Stimulated activated naive CD4-positive, alpha-beta T cell (primary cell): ENCODE data around the gene PLD5.
"Not testable (repeated sequence)": the region's sequence is repeated elsewhere in the genome, so short reads cannot be mapped to it uniquely, and the experiment has no call there.

ENCODE experiments used
- DNase-seq, 6 experiments: peaks; one replicate each; lab custom pipeline; 2025; lab: John Stamatoyannopoulos, UW

The PLD5 gene

DNA sequence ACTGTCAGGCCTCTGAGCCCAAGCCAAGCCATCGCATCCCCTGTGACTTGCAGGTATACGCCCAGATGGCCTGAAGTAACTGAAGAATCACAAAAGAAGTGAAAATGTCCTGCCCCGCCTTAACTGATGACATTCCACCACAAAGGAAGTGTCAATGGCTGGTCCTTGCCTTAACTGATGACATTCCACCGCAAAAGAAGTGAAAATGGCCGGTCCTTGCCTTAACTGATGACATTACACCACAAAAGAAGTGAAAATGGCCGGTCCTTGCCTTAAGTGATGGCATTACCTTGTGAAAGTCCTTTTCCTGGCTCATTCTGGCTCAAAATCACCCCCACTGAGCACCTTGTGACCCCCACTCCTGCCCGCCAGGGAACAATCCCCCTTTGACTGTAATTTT lies 314.2 kb downstream of the PLD5 start:
- DNase-seq: not testable (repeated sequence)

DNA sequence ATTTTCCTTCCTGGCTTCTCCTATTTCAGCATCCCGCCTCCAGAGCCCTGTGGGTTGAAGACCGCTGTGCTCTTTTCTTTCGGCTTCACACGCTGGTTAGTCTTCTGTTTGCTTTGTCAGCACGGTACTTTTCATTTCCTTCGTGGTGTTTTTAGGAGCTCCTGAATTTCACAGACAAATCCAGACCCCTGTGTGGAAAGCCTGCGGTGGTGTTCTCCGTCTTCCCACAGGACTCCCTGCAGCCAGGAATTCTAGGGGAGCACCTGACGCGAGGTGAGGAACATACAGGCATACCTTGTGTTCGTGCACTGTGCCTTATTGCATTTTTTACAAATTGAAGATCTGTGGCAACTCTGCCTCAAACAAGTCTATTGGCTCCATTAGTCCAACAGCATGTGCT lies 315.4 kb downstream of the PLD5 start:
- DNase-seq: no peak

DNA sequence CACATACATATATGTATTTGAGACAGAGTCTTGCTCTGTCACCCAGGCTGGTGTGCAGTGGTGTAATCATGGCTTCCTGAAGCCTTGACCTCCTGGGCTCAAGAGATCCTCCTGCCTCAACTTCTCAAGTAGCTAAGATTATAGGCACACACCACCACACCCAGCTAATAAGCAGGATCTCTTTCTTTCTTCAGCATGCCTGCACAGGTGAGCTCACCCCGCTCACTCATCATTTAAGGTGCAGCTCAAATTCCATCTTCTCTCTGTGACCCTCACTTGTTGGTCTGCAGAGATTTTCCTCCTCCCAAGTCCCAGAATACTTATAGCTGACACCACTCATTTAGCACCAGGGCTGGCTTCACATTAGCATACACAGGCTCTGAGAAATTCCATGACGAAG lies 316.5 kb downstream of the PLD5 start:
- no peak for DNase-seq

DNA sequence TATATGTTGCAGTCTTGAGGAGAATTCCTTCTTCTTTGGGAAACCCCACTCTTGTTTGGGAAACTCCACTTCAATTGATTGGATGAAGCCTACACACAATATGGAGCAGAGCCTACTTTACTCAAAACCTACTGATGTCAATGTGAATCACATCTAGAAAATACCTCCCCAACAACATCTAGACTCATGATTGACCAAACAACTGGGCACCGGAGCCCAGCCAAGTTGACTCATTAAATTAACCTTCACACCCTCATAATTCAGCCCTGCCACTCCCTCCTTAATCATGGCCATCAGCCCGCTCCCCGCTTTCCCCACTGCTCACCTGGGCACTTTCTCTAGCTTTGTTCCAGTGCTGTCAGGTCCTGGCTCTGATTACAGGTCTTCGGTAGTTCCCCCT lies 317.5 kb downstream of the PLD5 start:
- no peak for DNase-seq

DNA sequence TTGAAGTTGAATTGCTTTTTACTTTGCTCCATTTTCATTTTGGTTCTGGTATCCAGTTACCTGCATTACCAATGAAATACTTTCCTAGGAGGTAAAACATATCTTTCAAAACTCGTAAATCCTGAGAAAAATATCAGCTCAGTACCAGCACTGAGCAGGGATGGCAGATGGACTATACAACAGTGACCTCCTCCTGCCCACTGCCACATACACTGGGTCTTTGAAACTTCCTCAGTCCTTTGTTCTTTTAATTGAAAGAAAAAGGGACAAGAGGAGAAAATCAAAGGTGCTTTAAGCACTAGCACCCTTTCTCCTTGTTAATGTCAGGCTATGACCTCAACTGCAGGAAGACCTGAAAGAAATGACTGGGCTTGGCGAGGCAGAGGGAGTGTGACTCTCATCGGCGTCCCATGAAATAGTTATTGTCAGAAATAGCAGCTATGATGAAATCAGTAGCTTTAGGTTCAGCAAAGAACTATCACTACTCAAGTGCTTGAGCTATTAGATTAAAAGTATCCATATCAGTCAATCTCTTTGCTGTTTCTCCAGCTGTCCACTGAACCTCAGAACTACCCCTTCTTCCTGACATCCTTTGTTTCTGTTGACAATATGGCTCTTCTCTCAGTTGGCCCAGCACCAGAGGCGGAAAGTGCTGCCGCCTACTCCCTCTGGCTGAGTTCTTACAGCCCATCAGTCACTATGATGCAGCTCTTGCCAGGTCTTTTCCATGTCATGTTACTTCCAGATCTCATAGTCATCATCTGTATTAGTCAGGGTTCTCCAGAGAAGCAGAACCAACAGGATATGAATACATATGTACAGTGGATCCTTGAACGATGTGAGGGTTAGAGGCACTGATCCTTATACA lies 318.6 kb downstream of the PLD5 start:
- no peak for DNase-seq

DNA sequence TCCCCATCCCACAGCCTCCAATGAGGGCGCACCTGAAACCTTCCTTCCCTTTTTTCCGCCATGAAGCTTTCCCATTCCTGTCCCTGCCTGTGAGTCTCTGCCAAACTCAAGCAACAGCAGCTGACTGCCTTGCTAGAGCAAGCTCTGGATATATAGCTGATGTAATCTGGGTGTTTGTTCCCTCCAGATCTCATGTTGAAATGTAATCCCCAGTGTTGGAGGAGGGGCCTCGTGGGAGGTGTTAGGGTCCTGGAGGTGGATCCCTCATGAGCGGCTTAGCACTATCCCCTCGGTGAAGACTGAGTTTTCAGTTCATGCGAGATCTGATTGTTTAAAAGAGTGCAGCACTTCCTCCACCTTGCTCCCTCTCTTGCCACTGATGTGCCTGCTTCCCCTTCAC lies 321.2 kb downstream of the PLD5 start:
- no peak for DNase-seq

DNA sequence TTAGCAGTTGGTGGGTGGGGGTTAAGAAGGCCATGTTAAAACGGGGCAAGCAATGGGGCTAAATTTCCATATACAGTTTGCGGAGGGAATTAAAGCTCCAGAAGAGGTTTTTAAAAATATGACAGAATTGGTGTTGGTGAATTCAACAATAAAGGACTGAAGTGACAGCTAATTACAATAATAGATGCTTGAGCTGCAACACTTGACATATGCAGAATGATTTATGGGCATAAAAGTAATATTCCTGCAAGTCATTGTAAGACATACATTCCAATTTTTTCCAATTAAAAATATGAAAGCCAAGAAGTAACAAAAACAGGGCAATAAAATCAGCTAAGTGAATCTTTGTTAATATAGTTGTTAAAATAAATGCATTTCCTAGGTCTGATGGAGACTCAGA lies 323.4 kb downstream of the PLD5 start:
- no peak for DNase-seq

DNA sequence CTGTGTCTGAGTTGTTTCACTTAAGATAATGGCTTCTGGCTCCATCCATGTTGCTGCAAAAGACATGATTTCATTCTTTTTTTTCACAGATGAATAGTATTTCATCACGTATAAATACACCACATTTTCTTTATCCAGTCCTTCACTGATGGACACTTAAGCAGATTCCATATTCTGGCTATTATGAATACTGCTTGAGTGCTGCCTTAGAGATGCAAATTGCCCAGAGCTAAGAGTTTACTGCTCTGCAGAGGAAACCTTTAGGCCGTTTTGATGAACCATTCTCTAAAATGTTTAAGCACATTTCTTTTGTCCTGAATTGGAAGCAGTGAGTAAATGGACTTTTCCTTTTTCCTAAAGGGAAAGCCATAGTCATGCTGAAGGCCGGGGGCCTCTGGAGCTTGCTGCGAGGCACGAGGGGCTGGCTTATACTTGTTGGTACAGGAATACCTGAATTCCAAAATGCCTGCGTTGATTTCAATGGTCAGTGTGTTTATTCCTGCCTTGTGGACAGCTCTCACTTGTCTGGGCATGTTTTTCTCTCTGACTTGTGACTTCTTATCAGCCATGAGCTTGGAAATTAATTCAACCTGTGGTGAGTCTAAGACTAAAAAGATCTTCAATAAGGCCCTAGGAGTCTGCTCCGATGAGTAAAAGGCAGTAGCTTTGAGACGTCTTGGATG lies 324.6 kb downstream of the PLD5 start:
- DNase-seq: no peak

DNA sequence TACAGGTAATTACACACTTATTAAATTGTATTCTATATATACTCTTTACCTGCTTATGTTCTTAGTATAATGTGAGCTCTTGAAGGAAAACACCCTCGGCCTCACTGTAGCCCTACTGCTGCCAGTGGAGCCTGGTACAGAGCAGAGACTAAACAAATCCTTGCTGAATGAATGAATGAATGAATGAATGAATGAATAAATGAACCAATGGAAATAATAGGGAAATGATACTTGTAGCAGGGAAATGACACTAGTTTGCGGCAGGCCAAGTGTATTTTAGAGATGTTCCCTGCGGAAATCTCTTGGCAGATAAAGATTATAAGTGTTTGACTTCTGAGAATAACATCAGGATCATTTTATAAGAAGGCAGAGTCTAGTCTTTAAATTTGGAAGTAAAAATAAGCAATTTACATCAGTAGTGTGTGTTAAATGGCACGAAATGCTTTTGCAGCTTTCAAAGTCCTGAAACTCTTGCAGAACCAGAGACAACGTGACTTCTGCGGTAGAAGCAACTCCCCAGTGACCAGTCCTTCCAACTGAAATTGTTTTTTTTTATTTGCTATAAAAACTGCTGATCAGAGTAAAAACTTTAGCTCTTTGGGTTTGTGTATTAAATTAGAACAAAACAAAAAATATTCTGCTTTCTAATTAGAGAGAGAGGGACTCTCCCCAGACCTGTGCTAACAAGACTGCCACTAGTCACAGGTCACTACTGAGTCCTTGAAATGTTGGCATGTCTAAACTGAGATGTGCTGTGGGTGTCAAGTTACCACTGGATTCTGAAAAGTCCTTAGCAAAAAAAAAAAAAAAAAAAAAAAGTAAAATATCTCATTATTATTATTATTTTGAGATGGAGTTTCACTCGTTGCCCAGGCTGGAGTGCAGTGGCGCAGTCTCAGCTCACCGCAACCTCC lies 326.3 kb downstream of the PLD5 start:
- no peak for DNase-seq

DNA sequence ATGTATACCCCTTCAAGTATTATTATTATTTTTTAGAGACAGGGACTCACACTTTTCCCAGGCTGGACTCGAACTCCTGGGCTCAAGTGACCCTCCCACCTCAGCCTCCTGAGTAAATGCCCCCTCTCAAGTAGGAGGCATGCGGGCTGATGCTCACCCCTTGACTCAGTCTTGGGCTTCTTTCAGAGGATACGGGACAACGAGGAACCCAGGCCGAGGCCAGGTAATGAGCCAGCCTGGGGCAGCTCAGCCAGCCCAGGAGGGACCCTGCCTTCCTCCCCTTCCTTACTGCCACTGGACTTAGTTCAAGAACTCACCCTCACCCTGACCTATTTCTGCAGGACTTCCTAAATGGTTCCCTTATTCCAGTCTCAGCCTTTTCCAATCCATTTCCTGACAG lies 327.6 kb downstream of the PLD5 start:
- no peak for DNase-seq

DNA sequence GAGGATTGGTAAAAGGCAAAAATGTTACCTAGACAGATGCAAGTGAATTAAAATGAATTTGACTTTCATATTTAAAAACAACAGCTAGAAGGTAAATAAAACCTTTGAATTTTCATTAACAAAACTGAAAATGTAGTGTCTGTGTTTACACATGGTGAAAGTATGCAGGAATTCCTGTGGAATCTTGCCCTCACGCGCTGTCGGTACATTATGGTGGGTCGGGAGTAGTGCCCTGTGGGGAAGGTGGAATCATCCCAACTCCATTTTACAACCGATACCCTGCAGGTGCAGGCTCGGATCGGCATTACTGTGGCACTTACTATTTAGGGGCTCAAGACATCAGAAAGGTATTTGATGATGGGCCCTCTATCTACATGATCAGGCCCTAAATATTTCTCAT lies 328.4 kb downstream of the PLD5 start:
- no peak for DNase-seq

DNA sequence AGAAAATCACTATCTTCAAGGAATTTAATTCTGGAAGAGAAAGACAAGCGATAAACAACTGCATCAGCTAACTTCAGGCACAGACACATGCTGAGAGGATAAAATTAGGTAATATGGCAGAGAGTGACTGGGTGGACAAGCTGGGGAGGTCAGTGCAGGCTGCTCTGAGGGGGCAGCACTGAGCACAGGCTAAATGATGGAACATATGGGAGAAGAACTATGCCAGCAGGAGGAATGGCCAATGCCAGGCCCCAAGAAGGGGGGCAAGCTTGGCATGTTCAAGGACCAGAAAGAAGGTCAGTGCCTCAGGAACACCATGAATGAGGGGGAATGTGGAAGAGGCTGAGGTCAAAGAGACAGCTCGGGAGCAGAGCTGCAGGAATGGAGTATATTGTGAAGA lies 334.9 kb downstream of the PLD5 start:
- DNase-seq: no peak

DNA sequence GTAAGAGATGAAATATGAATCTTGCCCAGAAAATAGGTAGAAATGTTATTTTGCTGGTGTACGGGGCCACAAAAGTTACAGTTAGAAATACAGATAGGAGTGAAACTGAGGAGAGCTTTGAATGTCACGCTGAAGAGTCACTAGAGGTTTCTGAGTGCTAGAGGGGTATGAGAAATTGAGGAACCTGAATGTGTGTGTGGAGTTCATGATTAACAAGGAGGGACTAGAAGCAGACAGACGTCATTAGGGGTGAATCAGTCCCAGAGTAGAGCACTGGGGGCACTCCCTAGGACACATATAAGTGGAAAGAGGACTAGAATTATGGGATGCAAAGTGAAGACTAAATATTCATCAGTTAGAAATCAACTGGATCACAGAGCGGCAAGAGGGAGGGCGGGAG lies 336.7 kb downstream of the PLD5 start:
- DNase-seq: no peak

DNA sequence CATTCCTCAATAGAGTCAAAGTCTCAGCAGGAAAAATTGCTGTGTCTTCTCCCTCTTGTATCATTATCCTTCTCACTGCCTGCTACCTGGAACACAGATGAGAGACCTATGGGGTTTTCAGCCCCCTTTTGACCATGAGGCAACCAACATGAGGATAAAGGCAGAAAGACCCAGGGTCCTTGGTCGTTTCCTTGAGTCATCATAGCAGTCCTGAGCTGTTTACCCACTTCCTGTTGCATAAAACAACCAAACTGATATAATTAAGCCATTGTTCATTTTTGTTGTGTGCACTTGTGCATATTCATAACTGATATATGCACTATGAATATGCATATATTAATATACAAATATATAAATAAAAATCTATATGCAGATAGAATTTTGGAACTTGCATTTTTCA lies 337.3 kb downstream of the PLD5 start:
- no peak for DNase-seq

DNA sequence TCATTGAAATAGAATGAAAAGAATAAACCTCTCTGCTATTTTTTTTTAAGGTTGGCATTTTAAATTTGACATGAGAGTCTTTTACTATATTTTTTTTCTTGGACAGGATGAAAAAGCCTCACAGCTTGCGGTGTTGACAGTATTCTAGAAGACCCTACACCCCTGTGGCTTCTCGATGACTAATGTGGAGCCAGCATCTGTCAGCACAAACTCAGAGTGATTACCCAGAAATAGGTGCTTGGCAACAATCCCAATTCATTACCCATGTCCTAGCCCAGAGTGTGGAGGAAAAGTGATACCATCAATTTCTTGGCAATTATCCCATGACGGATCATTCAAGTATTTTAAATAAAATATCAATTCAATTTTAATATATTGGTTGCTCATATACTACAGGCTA lies 338.8 kb downstream of the PLD5 start:
- no peak for DNase-seq

DNA sequence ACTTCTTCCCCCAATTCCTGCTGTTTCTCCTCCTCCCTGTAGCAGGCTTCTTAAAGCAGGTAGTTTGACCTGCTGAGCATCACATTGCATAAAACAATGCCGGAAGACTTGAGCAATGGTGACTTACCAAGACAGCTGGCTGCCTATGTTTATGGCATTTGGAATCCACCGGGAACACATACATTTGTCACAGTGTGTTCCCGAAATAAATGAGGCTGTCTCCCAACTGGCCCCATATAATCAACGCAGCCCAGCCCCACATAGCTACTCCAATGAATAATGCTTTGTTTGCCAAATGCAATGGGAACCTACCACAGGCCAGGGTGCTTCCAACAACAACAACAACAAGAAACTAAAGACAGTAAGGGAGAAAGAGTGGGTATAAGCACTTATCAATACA lies 339.5 kb downstream of the PLD5 start:
- DNase-seq: no peak

DNA sequence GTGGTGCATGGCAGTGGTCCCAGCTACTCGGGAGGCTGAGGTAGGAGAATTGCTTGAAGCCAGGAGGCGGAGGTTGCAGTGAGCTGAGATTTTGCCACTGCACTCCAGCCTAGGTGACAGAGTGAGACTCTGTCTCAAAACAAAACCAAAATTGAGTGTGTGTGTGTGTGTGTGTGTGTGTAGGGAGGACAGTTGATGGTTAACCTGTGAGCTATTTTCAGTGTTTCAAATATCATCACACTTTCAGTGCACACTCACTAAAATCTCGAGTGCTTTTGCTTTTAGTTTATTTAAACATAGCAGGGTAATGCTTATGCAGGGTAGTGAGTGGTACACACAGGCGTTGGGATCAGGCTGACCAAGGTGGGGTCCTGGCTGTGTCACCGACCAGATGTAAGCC lies 344.7 kb downstream of the PLD5 start:
- DNase-seq: not testable (repeated sequence)

DNA sequence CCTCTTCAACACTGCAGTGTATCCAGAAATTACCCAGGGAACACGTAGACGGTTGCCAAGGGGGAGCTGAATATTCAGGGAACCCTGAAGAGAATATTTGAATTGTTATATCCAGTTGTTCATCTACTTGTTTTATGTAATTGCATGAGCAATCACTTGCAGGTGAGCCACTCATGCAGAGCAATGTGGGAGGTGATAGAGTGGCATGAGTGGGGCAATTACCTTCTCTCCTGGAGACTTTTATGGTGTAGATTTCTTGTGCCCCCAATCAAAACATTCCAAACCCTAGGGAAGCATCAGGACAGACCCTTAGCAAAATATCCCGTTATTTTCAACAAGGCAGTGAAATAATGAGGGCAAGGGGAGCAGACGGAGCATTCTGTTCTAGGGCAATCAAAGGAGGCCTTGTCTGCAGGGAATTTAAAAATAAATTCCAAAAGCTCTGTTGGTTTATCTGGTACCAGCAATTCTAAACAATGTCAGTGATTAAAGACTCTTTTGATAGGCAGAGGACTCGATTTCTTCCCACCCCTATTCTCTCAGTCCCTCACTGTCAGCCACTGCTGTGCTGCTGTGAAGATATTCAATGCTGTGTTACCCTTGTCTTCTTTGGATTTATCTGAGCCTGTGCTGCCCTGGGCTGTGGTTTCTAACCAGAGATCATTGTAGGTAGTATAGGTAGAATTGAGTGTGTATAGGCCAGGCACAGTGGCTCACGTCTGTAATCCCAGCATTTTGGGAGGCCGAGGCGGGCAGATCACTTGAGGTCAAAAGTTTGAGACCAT lies 345.4 kb downstream of the PLD5 start:
- no peak for DNase-seq

DNA sequence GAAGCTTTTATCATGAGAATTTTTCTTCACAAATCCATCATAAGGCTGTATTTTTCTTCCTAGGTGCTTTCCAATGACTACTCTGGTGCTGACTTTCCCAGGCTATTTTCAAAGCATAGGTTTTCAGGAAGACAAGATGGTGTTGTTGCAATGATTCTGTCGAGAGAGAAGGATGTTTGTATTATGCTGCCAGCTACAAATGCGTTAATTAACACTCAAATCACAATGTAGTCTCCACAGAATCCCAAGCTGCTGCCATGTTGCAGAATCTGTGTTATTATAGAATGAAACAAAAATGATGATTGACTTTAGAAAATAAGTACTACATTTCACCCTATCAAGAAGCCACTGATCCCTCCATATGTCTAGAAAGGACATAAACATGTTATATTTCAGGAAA lies 346.1 kb downstream of the PLD5 start:
- no peak for DNase-seq

DNA sequence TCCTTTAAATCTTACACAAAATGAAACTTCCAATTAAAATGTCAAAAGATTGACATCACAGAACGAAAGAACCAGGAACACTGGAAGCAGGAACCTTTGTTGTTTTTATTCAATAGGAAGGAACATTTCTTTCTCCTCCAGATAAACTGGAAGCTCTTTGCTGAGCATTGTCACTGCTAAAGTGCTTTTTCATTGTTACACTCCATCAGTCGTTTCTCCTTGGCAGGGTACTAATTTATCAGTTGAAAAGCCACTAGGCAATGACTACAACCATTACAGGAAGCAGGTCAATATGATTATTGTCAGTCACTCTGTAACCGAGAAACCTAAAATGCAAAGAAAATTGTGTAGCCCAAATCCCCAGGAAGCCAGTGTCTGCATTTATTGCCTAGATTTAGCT lies 362.4 kb downstream of the PLD5 start:
- no peak for DNase-seq

DNA sequence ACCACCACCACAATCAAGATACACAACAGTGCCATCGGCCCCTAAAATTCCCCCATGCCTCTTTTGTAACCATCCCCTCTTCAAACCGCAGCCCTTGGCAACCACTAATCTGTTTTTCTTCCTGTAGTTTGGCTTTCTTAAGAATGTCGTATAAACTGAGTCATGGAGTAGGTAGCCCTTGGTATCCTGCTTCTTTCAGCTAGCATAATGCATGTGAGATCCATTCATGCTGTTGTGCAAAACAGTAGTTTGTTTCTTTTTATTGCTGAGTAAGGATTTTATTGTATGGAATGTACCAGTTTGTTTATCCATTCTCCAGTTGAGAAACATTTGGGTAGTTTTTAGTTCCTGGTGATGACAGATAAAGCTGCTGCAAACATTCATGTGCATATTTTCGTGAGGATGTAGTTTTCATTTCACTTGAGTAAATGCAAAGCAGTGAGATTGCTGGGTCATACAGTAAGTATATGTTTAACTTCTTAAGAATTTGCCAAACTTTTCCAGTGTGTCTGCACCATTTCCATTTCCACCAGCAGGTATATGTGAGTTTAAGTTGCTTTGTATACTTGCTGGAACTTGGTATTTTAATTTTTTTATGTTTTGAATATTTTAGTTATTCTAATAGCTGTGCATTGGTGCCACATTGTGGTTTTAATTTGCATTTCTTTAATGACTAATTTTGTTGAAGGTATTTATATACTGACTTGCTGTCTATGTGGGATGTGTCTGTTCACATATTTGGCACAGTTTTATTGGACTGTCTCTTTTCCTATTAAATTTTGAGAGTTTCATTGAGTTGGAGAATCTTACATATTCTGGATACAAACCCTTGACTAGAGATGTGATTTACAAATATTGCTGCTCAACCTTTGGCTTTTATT lies 377.2 kb downstream of the PLD5 start:
- DNase-seq: no peak
